Femur (tissue), 1 donor: ENCODE data around the gene TENT5C.
A peak's percentile ranks its signal among the peaks of the same experiment; 100 is the strongest.
"Not testable (repeated sequence)": the region's sequence is repeated elsewhere in the genome, so short reads cannot be mapped to it uniquely, and the experiment has no call there.

Experiments
- DNase-seq: peaks from one replicate; pipeline ENCODE4 v3.0.0-alpha.2; 2017

Gene TENT5C

DNA sequence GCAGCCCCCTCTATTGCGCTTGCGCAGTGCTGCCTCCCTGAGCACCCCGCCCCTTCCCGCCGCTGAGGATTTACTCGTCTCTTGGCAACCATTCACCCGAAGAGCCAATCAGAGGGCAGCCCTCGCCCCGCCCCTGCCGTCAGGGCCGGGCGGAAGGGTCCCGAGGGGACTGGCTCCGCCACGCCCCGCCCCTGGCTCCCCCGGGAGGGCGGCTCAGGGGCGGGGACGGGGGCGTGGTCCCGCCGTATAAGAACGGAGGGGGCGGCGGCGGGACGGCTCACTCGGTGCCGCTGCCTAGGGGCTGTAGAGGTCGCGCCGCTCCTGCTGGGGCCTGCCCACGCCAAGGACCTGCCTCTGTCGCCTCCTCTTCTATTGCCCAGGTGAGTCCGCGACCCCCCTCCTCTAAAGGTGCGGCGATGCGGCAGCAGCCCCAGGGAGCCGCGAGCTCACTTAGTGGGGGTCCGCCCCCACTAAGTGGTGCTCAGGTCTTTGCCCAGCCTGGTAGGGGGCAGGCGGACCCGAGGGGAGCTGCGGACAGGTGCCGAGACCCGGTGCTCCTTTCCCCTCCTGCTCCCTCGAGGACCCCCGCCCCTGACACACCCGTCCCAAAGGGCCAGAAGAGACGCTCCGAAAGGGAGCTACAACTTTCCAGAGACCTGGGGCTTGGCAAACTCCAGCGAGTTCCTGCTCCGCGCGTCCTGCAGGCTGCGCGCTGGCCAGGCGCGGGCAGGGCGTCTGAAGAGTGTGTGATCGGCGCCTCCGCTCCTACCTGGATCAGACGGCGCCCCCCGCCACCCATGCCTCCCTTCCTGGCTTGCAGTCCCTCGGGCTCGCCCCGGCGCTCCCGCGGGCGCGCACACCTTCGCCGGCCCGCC lies at the start of gene TENT5C:
Gene TENT5C (plus strand): TSS at position 275 of the 875 bp plus-strand sequence. CDS start 16,821 bp downstream, outside the sequence.
- peak; percentile 96 for DNase-seq

DNA sequence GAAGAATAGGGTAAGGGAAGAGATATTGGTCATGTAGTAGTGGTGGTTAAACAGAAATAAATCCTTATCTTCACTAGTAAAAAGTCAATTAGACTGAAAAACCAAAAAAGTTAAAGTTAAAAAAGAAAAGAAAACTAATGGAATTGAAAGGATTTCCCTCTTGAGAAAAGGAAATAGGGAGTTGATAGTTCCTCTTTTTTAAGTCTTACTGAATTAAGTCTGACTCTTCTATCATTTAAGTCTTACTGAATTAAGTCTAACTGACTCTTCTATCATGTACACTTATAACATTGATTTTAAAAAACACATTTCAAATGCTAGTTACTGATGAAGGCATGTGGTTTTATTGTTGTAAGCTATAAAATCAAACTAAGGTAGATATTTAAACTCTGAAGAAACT lies 49.5 kb upstream of the TENT5C start:
- DNase-seq, result no peak

DNA sequence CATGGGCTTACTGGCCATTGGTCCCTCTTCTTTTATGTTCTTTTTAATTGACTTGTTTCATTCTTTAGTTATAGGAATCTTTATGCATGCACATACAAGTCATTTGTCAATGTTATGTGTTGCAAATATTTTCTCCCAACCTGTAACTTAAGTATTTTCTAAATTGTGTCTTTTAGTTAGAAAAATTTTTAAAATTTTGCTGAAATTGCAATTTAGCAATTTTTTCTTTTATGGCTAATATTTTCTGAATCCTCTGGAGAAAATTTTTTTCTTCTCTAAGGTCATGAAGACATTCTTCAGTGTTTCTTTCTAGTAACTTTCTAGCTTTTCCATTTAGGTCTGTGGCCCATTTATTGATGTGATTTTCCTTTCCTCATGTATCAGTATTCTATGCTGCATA lies 48.9 kb upstream of the TENT5C start:
- DNase-seq, result no peak

DNA sequence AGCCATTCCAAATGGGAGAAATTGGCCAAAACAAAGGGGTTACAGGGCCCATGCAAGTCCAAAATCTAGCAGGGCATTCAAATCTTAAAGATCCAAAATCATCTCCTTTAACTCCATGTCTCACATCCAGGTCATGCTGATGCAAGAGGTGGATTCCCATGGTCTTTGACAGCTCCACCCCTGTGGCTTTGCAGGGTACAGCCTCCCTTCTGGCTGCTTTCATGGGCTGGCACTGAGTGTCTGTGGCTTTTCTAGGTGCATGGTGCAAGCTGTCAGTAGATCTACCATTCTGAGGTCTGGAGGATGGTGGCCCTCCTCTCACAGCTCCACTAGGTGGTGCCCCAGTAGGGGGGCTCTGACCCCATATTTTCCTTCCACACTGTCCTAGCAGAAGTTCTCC lies 47.4 kb upstream of the TENT5C start:
- DNase-seq, result not testable (repeated sequence)

DNA sequence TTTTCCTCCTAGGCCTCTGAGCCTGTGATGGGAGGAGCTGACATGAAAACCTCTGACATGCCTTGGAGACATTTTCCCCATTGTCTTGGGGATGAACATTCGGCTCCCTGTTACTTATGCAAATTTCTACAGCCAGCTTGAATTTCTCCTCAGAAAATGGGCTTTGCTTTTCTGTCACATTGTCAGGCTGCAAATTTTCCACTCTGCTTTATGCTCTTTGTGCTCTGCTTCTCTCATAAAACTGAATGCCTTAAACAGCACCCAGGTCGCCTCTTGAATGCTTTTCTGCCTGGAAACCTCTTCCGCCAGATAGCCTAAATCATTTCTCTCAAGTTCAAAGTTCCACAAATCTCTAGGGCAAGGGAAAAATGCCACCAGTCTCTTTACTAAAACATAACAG lies 46.7 kb upstream of the TENT5C start:
- no peak for DNase-seq

DNA sequence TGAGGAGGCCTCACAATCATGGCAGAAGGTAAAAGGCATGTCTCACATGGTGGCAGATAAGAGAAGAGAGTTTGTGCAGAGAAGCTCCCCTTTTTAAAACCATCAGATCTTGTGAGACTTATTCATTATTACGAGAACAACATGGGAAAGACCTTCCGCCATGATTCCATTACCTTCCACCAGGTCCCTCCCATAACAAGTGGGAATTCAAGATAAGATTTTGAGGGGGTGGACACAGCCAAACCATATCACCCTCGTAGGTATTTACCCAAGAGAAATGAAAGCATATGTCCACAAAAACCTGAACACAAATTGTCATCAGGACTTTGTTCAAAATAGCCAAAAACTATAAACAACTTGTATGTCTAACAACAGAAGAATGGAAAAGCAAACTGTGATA lies 45.9 kb upstream of the TENT5C start:
- DNase-seq, result no peak

DNA sequence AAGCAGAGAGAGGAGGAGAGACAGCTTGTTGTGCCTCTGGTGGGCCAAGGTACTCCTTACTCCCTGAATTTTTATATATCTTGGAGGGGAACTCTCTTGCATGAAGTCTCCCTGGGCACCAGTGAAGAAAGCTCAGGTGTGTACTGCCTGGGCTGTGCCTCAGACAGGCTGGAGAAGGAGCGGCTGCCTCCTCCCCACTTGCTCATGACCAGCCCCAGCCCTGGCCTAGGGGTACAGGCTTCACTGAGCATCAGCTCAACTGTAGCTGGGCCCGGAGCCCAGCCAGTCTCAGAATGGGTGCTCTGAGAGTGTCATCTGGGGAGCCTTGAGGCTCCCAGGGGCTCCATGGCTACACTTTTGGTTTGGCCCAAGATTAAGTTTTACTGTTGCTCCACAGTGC lies 44.8 kb upstream of the TENT5C start:
- DNase-seq, result no peak

DNA sequence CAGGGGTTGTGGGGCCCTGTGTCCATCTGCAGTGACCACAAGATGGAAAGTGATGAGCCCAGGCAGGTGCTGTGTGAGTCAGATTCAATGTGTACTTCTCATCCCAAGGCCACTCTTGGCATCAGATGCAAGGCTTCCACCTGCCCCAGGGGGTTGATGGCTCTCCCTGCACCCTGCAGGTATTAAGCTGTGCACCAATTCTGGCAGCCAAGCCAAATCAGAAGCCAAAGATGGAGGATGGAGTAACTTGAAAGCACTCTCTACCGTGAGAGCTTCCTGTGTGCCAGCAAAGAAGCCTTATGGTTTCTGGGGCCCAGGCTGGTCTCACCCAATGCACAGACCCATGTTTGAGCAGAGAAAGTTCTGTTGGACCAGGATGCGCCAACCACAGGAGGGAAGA lies 44.3 kb upstream of the TENT5C start:
- DNase-seq, result no peak

DNA sequence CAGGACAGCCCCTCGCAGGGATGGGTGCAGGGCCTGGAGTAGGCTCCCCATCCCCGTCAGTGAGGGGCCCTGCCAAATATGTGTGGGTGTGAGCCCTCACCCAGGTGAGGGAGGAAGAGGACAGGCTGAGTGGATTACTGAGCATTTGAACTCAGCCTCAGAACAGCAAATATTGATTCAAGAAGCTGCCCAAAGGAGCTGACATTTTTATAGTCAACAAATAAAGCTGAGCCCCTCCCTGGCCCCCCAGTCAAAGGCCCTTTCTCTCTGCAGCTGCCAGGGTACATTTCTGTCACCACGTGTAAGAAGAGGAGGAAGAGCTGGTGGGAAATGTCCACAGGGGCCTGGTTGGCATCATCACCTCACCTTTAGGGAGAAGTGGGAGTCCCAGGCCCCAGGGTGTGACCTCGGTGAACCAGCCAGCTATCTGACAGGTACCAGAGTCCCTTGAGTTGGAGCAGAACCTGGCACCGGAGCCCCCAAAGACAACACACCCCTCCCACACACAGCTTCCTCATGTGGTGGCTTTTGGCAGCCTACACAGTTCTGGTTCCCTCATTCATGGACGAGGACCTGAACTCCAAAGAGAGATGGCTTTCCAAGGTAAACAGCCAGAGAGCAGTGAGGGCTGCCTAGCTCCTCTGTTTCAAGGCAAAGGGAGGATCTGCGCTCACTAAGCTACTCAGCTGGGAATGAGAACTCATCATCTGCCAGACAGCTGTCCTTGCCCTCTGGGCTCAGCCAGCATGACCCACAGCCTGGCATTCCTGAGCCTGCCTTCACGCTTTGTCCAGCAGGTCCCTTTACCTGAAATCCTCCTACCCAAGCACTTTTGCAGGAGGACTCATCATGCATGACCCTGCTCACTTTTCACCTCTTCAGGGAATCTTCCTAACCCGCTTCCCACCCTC lies 43.0 kb upstream of the TENT5C start:
- DNase-seq, result no peak

DNA sequence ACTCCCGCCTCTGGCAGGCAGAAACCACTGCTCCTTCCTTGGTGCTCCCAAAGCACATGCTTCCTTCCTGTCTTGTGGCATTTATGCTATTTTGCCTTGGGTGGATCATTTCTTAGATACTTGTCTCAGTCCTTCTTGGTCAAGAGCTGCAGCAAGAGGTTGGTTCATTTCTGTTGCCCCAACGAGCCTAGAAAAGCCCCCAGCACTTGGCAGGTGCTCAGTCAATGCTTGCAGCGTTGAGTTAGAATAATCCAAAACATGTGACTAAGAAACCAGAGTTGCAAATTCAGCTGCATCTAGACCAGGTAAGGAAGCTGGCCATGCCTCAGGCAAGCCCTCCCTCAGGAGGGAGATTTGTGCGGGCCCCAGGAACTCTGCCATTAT lies 42.4 kb upstream of the TENT5C start:
- no peak for DNase-seq

DNA sequence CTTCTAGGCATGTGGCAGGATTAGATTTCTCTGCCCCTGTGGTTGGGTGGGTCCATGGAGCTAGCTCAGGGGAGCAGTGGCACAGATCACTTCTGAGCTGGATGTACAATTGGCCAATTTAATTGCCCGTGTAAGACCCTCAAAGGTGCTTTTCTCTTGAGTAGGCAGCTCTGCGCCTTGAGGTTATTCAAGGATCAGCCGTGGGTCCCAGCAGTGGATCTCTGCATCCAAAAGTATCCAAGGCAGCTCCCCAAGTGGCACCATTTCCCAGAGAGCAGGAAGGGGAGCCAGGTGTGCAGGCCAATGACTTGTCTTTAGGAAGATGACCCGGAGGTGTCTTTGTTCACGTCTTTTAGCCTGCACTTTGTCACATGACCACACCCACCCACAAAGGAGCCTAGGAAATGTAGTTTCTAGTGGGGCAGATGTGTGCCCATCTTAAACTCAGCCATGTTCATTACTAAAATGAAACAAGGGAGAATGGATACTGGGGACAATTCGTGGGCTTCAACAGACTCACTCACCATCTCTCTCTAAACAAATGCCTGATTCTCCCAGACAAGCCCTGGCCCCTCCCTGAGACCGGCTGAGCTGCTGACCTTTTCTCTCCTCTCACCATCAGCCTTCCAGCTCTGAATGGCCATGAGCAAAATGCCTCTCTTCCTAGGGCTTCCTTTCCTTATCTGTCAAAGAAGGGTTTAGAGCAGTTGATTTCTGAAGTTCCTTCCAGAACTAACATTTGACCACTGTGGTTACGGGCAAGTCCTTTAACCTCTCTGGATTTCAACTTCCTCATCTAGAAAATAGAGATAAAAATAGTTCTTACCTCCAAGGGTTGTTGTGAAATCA lies 41.4 kb upstream of the TENT5C start:
- no peak for DNase-seq

DNA sequence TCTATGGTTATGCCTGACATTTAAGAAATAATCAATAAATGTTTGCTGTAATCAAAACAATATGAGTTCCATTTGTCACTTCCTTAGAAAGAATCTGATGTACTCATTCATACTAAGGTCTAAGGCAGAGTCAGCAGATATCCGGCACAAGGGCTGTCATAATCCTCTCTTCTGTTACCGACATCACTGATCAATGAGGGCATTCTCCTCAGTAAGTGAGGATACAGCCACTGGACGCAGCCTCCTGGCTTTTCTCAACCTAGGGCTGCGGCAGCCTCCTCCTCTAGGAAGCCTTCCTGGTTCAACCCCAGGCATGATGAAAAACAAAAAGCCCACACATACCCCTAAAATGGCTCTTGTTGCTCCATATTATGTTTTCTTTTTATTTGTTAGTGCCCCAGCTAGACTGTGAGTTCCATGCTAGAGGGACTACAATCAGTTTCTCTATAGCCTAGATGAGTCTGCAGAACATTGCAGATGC lies 40.7 kb upstream of the TENT5C start:
- DNase-seq, result no peak

DNA sequence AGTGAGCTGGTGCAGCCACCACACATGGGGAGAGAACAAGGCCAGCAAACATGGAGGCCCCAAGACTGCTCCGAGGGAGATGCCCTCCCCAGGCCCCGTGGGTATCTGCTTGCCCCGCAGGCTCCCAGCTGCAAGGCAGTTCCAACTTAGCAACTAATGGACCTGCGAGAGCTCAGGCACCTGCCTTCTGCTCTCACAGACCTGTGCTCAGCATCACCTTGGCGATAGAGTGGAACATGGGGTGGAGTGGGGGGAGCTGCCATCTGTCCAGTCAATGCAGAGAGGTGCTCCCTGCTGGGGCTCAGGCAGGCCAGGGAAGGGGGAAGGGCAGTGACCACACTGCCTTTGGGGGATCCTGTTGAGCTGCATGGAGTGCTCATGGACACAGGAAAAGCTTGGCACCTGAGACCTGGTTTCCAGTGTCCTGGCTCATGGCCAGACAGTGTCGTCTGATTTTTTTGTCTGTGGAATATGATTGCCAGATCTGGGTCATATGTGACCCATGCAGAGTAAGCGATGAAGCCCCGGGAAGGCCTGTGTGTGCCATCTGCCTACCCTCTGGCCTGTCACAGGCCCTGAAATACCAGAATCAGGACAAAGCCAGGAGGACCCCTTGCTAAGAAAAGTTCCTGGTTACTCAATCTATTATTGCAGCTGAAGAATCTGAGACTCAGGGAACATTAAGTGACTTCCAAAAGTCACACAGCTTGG lies 39.9 kb upstream of the TENT5C start:
- no peak for DNase-seq

DNA sequence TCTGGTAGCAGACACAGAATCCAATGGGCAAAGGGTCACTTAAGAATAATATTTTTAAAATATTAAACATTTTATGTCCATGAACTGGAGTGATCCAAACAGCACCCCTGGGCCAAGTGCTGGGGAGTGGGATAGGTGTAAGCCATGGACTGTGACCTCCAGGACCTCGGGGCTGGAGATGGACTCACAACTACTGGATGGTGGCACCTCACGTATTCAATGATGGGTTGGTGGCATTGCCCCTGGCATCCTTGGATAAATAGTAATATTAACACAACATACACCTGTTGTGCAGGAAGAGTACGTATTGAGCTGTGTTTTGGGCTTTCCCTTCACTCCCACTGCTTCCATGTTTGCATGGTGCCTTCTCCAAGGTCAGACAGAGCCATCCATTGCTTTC lies 39.3 kb upstream of the TENT5C start:
- no peak for DNase-seq

DNA sequence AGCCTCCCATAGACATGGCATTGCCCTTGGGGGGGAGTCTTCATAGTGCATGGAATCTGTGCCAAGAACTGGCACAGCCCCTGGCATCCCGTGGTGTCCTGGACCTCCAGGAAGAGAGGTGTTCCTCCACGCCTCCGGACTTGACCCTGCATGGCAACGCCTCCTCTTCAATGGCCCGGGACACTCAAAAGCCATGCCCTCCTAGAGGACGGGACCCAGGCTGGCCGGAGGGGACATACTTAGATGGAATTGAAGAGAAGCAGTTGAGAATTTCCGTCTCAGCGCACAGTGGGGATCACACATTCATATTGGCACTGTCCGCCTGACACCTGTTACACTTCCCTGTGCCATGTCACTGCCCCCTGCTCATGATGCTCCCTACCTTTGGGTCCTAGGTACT lies 38.4 kb upstream of the TENT5C start:
- no peak for DNase-seq

DNA sequence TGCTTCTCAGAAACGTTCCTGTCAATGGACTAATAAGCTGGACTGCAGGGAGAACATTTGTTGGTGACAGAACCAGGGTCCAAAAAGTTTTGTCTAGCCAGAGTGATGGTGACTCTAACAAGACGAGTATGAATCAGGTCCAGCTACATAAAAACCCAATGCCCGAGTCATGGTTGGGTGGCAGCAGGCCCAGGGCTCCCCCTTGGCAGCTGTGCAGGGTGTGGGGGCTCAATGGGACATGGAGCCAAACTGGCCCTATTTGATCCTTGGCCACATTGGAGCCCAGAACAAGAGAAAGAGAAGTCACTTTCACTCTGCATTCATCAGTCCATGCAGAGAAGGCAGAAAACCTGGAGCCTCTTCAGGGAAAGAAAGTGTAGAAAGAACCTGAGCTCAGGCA lies 37.9 kb upstream of the TENT5C start:
- DNase-seq, result no peak

DNA sequence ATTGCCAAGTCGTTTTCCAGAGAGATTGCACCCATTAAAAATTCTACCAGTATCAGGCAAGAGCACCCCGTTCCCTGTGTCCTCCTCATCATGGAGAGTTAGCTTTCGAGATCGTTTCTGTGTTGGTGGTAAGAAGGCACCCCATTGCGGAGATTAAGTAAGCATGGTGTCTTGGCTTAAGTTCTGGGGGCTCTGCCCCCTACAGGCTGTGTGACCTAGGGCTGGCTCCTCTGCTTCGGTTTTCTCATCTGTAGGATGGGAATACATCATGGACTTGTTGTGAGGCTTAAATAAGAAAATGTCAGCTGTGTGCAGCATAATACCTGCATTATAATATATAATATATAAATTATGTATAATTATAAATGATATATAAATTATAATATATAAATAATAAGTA lies 36.8 kb upstream of the TENT5C start:
- no peak for DNase-seq

DNA sequence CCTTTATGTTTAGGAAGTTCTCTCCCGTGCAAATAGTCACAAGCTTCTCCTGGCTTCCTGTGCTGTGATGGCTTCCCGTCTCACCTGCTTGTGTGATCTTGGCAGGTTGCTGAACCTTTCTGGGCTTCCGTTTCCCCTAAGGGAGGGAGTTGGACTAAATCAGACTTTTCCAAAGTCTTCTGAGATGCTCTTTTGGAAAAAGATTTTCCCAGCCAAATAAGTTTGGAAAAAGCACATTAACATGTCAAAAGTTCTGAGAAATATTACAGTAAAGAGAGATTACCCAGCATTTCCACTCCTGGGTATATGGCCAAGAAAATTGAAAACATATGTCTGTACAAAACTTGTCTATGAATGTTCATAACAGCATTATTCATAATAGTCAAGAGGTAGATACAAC lies 36.0 kb upstream of the TENT5C start:
- DNase-seq, result no peak

DNA sequence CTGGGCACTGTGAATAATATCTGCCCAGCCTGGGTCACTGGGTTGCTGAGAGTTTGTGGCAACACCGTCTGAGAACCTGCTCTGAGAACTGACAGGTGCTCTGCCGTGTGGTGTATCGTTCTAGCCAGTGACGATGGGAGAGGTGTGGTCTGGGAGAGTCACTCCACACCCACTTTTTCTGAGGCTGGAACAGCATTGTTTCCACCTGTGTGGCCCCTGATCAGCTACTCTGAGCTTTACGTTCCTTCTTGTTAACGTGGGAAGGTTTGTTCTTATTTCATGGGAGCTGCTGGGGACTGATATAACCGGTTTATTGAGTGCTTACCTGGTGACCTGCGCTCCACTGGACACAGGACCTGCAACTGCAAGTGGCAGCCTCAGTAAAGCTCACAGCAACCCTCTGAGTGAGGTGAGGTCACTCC lies 34.8 kb upstream of the TENT5C start:
- DNase-seq, result no peak

DNA sequence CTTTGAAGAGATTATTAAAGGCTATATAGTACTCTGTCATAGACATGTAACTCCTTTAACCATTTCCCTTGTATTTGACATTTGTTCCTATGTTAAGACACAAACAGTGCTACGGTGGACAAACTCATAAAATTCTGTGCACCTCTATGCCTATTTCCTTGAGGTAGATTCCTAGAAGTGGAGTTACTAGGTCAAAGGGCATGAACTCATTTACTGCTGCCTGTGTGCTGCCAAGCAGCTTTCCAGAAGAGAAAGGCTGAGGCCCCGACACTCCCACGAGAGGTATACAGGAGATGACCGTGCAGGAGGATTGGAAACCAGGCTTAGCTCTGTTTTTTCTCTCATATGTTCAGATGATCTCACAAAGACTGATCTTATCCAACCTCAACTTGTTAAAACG lies 34.4 kb upstream of the TENT5C start:
- DNase-seq, result no peak

DNA sequence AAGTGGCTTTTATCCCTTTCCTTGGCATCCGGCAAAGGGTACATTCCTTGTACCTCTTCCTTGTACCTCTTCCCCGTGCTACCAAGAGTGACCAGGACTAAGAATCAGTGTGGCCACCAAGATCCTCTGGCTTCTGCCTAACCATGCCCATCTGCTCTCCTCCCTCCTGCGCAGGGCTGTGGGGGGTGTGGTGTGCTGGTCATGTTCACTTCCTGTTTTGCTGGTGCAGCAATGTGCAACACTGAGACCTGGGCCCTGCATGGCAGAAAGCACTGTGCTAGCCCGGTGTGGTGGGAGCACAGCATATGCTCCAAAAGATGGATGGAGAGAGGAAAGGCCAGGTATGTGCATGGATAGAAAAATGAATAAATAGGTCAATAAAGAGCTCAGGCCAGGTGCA lies 33.3 kb upstream of the TENT5C start:
- DNase-seq, result no peak

DNA sequence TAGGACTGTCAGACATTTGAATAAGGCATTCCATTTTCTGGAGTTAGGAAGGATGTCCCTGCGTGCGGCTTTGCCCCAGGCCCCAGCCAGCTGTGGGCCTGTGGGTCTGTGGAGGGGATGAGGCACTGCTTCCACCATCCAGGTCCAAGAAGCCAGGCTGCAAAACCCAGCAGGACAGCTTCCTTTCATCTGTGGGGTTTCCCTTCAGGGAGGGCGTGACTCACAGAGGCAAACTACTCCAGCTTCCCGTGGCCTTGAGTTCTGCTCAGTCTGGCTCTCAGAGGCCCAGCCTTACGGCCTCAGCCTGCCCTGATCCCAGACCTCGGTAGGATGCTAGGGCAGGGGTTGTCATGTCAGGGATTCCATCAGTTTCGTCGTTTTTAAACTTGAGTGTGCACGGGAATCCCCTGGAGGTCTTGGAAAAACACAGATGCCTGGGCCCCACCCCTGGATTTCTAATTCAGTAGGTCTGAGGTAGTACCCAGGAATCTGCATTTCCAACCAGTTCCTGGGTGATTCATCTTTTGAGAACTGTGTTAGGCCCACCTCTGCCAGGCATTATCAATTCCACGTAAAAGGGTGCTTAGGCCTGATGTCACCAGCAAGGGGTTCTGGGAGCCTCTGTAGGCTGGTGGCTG lies 32.3 kb upstream of the TENT5C start:
- no peak for DNase-seq
